Activated naive CD4-positive, alpha-beta T cell treated with anti-CD3 and anti-CD28 coated beads for 36 hours (primary cell): Measurements from ENCODE around the gene ASTN2. TPM values are rescaled to one million over a fixed set of nuclear protein-coding genes. Genes with fewer than 3 reads are reported as not detected.

Source experiments
- CTCF ChIA-PET: fragments of 350-600 bp; sonication (Branson Sonifier 250); formaldehyde crosslinking; loops from one replicate; lab custom pipeline; 2021; ENCODE audit warnings: antibody characterized with exemption; lab: Charles Lee
- DNase-seq: peaks from one replicate; pipeline ENCODE4 v3.0.0-alpha.2; 2020
- H3K27ac Mint-ChIP-seq: one replicate; pipeline ENCODE4 v1.8.0; 2021; ENCODE audit warnings: mild to moderate bottlenecking, mixed read lengths
- H3K27me3 Mint-ChIP-seq: one replicate; pipeline ENCODE4 v1.8.0; 2021; ENCODE audit warnings: low read depth, mixed read lengths
- H3K36me3 Mint-ChIP-seq: one replicate; pipeline ENCODE4 v1.8.0; 2021; ENCODE audit warnings: low read depth, mixed read lengths
- H3K4me1 Mint-ChIP-seq: one replicate; pipeline ENCODE4 v1.8.0; 2021; ENCODE audit warnings: low read depth, mixed read lengths
- H3K4me3 Mint-ChIP-seq: one replicate; pipeline ENCODE4 v1.8.0; 2021; ENCODE audit warnings: mild to moderate bottlenecking, moderate library complexity, mixed read lengths
- H3K9me3 Mint-ChIP-seq: one replicate; pipeline ENCODE4 v1.8.0; 2021; ENCODE audit warnings: mixed read lengths
- intact Hi-C: fragments of 100-400 bp; cut with micrococcal nuclease; formaldehyde crosslinking; loops from one replicate; pipeline ENCODE4 v1.15.1; 2023
- total RNA-seq, 2 experiments: library from RNA; stranded (reverse); gene quantifications; one replicate each; pipeline ENCODE4 v1.2.3, GENCODE V29; 2021

The ASTN2 gene
- total RNA-seq, 2 experiments from 2014 or later, result 6.0 to 6.6 TPM

GRCh38 chr9:116875576-116875975, 539.3 kb downstream of the ASTN2 start:
- Mint-ChIP-seq H3K36me3 (peaks cover 3% of the 10 kb centered on the region), H3K27me3 (peaks cover 7% of the 10 kb centered on the region), H3K9me3 (peaks cover 21% of the 10 kb centered on the region), H3K4me1 (no peaks in the 10 kb centered on the region), H3K4me3 (no peak overlapping the region), H3K27ac (no peak overlapping the region)
- CTCF ChIA-PET, result no interaction called here
- intact Hi-C loops, result no loop called here
- no peak for DNase-seq

- no peak for DNase-seq
- H3K9me3 Mint-ChIP-seq, result peaks cover 21% of the 10 kb centered on the region
- peaks cover 7% of the 10 kb centered on the region for H3K27me3 Mint-ChIP-seq
- intact Hi-C loops, result no loop called here
- H3K4me1 Mint-ChIP-seq, result no peaks in the 10 kb centered on the region
- CTCF ChIA-PET, result interaction anchor here (0.5 kb wide), 1 partner anchor 12 kb away, joined by 4 read pairs; no protein-coding TSS in a partner anchor
- peaks cover 3% of the 10 kb centered on the region for H3K36me3 Mint-ChIP-seq
- no peak overlapping the region for H3K27ac Mint-ChIP-seq
- H3K4me3 Mint-ChIP-seq, result no peak overlapping the region
Measured at GRCh38 chr9:116873937-116874914, 540.6 kb downstream of the ASTN2 start.

- CTCF ChIA-PET, result no interaction called here
- peaks cover 18% of the 10 kb centered on the region for H3K9me3 Mint-ChIP-seq
- H3K27ac Mint-ChIP-seq, result no peak overlapping the region
- no peak overlapping the region for H3K4me3 Mint-ChIP-seq
- no peaks in the 10 kb centered on the region for H3K4me1 Mint-ChIP-seq
- peaks cover 5% of the 10 kb centered on the region for H3K27me3 Mint-ChIP-seq
- intact Hi-C loops, result no loop called here
- DNase-seq, result no peak
- H3K36me3 Mint-ChIP-seq, result peaks cover 3% of the 10 kb centered on the region
Measured at GRCh38 chr9:116873491-116873890, 541.4 kb downstream of the ASTN2 start.

GRCh38 chr9:116870566-116870965, 544.3 kb downstream of the ASTN2 start:
- no peaks in the 10 kb centered on the region for H3K9me3 Mint-ChIP-seq
- H3K4me3 Mint-ChIP-seq, result no peak overlapping the region
- H3K27me3 Mint-ChIP-seq, result peaks cover 5% of the 10 kb centered on the region
- H3K27ac Mint-ChIP-seq, result no peak overlapping the region
- CTCF ChIA-PET, result interaction anchor here (3.2 kb wide), 1 partner anchor 10 kb away, joined by 17 read pairs; no protein-coding TSS in a partner anchor
- no peaks in the 10 kb centered on the region for H3K36me3 Mint-ChIP-seq
- intact Hi-C loops, result no loop called here
- DNase-seq, result no peak
- H3K4me1 Mint-ChIP-seq, result no peaks in the 10 kb centered on the region

GRCh38 chr9:116868201-116868600, 546.7 kb downstream of the ASTN2 start:
- H3K27me3 Mint-ChIP-seq, result peaks cover 5% of the 10 kb centered on the region
- H3K27ac Mint-ChIP-seq, result no peak overlapping the region
- no peak overlapping the region for H3K4me3 Mint-ChIP-seq
- no peaks in the 10 kb centered on the region for H3K36me3 Mint-ChIP-seq
- no peaks in the 10 kb centered on the region for H3K9me3 Mint-ChIP-seq
- DNase-seq, result no peak
- CTCF ChIA-PET, result no interaction called here
- H3K4me1 Mint-ChIP-seq, result no peaks in the 10 kb centered on the region
- intact Hi-C loops, result no loop called here

- CTCF ChIA-PET, result interaction anchor here (0.6 to 2.7 kb wide), 11 partner anchors 9 to 1268 kb away, joined by 3 to 28 read pairs (median 3); no protein-coding TSS in a partner anchor
- no peaks in the 10 kb centered on the region for H3K9me3 Mint-ChIP-seq
- H3K36me3 Mint-ChIP-seq, result no peaks in the 10 kb centered on the region
- H3K27ac Mint-ChIP-seq, result no peak overlapping the region
- intact Hi-C loops, result loop anchor here (5.0 kb wide), 2 partner anchors 274 to 1269 kb away; no protein-coding TSS in a partner anchor
- DNase-seq, result no peak
- H3K4me1 Mint-ChIP-seq, result no peaks in the 10 kb centered on the region
- H3K27me3 Mint-ChIP-seq, result peaks cover 7% of the 10 kb centered on the region
- H3K4me3 Mint-ChIP-seq, result no peak overlapping the region
Measured at GRCh38 chr9:116861321-116861720, 553.5 kb downstream of the ASTN2 start.

- peaks cover 7% of the 10 kb centered on the region for H3K27me3 Mint-ChIP-seq
- H3K4me1 Mint-ChIP-seq, result no peaks in the 10 kb centered on the region
- no peak overlapping the region for H3K27ac Mint-ChIP-seq
- no peak overlapping the region for H3K4me3 Mint-ChIP-seq
- CTCF ChIA-PET, result interaction anchor here (0.6 to 2.7 kb wide), 17 partner anchors 9 to 1267 kb away, joined by 3 to 28 read pairs (median 3); no protein-coding TSS in a partner anchor
- intact Hi-C loops, result loop anchor here (5.0 kb wide), 2 partner anchors 273 to 1268 kb away; no protein-coding TSS in a partner anchor
- H3K9me3 Mint-ChIP-seq, result no peaks in the 10 kb centered on the region
- peak; percentile 37 for DNase-seq
- no peaks in the 10 kb centered on the region for H3K36me3 Mint-ChIP-seq
Measured at GRCh38 chr9:116860509-116861120, 554.2 kb downstream of the ASTN2 start.

GRCh38 chr9:116859763-116860162, 555.1 kb downstream of the ASTN2 start:
- Mint-ChIP-seq H3K27me3 (peaks cover 7% of the 10 kb centered on the region), H3K36me3 (no peaks in the 10 kb centered on the region), H3K4me3 (no peak overlapping the region), H3K27ac (no peak overlapping the region), H3K9me3 (no peaks in the 10 kb centered on the region), H3K4me1 (no peaks in the 10 kb centered on the region)
- DNase-seq, result no peak
- CTCF ChIA-PET, result interaction anchor here (0.8 to 2.7 kb wide), 12 partner anchors 10 to 1266 kb away, joined by 3 to 28 read pairs (median 4); no protein-coding TSS in a partner anchor
- intact Hi-C loops, result loop anchor here (5.0 kb wide), 2 partner anchors 272 to 1267 kb away; no protein-coding TSS in a partner anchor

GRCh38 chr9:116857321-116857720, 557.5 kb downstream of the ASTN2 start:
- CTCF ChIA-PET, result interaction anchor here (1.1 kb wide), 1 partner anchor 120 kb away, joined by 3 read pairs; no protein-coding TSS in a partner anchor
- H3K36me3 Mint-ChIP-seq, result no peaks in the 10 kb centered on the region

GRCh38 chr9:116855881-116856662, 558.8 kb downstream of the ASTN2 start:
- no peaks in the 10 kb centered on the region for H3K9me3 Mint-ChIP-seq
- H3K4me3 Mint-ChIP-seq, result no peak overlapping the region
- CTCF ChIA-PET, result no interaction called here
- H3K4me1 Mint-ChIP-seq, result no peaks in the 10 kb centered on the region
- intact Hi-C loops, result no loop called here
- no peaks in the 10 kb centered on the region for H3K36me3 Mint-ChIP-seq
- peaks cover 3% of the 10 kb centered on the region for H3K27me3 Mint-ChIP-seq
- no peak overlapping the region for H3K27ac Mint-ChIP-seq
- DNase-seq, result no peak

More at GRCh38 chr9:116857321-116857720, 557.5 kb downstream of the ASTN2 start:
- Mint-ChIP-seq H3K27ac (no peak overlapping the region), H3K27me3 (peaks cover 3% of the 10 kb centered on the region), H3K9me3 (no peaks in the 10 kb centered on the region), H3K4me3 (no peak overlapping the region), H3K4me1 (no peaks in the 10 kb centered on the region)
- intact Hi-C loops, result no loop called here
- no peak for DNase-seq

GRCh38 chr9:116849721-116850120, 565.1 kb downstream of the ASTN2 start:
- no peak for DNase-seq
- Mint-ChIP-seq H3K36me3 (no peaks in the 10 kb centered on the region), H3K27me3 (no peaks in the 10 kb centered on the region), H3K27ac (no peak overlapping the region), H3K9me3 (no peaks in the 10 kb centered on the region), H3K4me1 (no peaks in the 10 kb centered on the region), H3K4me3 (no peak overlapping the region)
- CTCF ChIA-PET, result interaction anchor here (1.2 kb wide), 1 partner anchor 11 kb away, joined by 3 read pairs; no protein-coding TSS in a partner anchor
- intact Hi-C loops, result no loop called here
